GM12891 (cell line): ENCODE measurements around the gene HHAT.

Experiments used
- POLR2AphosphoS5 ChIP-seq: IDR thresholded peaks from 2 replicates; pipeline ENCODE4 v1.6.1; 2011; ENCODE audit warnings: low read depth, low read length, control low read depth
- TAF1 ChIP-seq: IDR thresholded peaks from 2 replicates; pipeline ENCODE4 v1.6.1; 2011; ENCODE audit warnings: low read depth, low read length, control low read depth

DNA sequence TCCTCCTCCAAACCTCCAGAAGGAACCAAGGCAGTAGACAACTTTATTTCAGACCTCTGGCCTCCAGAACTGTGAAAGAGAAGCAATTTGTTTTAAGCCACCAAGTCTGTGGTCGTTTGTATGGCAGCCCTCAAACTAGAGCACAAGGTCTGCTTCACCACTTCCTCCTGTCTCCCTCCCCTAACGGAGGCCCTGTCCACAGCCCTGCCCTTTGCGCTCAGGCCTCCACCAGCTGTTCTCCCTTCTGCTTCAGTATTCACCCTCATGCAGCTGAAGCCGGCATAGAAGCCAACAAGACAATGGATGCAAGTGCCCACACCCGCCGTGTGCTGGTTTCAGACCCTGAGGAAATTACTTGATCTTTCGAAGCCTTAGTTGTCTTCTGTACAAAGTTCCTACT, 364.1 kb downstream of the HHAT start:
- TF ChIP-seq POLR2AphosphoS5 (no peak), TAF1 (no peak)
